ENCODE data around the gene DAPK1. TPM values are rescaled to one million over a fixed set of nuclear protein-coding genes. Genes with fewer than 3 reads are reported as not detected.

Gene DAPK1
- polyA plus RNA-seq, 1 of the 3 experiments (the other 2 are of a cell fraction), result 0.61 TPM

- ChIA-PET CTCF (interaction anchor here (0.7 to 1.5 kb wide), 3 partner anchors 10 to 81 kb away, joined by 3 to 4 read pairs (median 4); no protein-coding TSS in a partner anchor), POLR2A (no interaction called here)
- Histone ChIP-seq H4K20me1 (ENCODE audit: insufficient read depth) (no peaks in the 10 kb centered on the region), H3F3A (replicated peaks; ENCODE audit: insufficient read depth) (no peaks in the 10 kb centered on the region), H3K79me2 (ENCODE audit: insufficient read depth) (no peaks in the 10 kb centered on the region), H3K36me3 (replicated peaks in 1 of 2; ENCODE audit: control insufficient read depth in 1 of 2, insufficient read depth in 2 of 2, low read length in 1 of 2) (no peaks in the 10 kb centered on the region), H3K9me2 (no peaks in the 10 kb centered on the region), H3K27me3 (ENCODE audit: insufficient read depth) (no peaks in the 10 kb centered on the region), H3K4me3 (ENCODE audit: low read depth in 2 of 2, low read length in 1 of 2) (no peak overlapping the region), H3K9ac (no peak overlapping the region), H3K4me2 (no peak overlapping the region), H3K9me3 (no peaks in the 10 kb centered on the region), H2AFZ (ENCODE audit: low read depth) (no peak overlapping the region), H3K4me1 (ENCODE audit: control insufficient read depth in 1 of 2, insufficient read depth in 2 of 2, low read depth in 1 of 2, low read length in 1 of 2) (peaks cover 0 to 6% of the 10 kb centered on the region in 2 experiments; a peak in 3 of 4 replicates), H3K27ac (ENCODE audit: low read depth in 2 of 2, low read length in 1 of 2) (no peak overlapping the region)
- TF ChIP-seq TAF1 (IDR thresholded peaks at IDR 0.05; ENCODE audit: borderline replicate concordance, low read depth, low read length) (no peak), USF2 (IDR thresholded peaks at IDR 0.05; ENCODE audit: borderline replicate concordance, low read depth, low read length) (no peak), NRF1 (IDR thresholded peaks at IDR 0.05; ENCODE audit: low read depth, low read length) (no peak), TCF12 (IDR thresholded peaks at IDR 0.05) (no peak), GATA2 (CRISPR knock-in tag; IDR thresholded peaks at IDR 0.05) (no peak), FOSL2 (IDR thresholded peaks at IDR 0.05; ENCODE audit: borderline replicate concordance, low read depth) (no peak), ELF1 (IDR thresholded peaks at IDR 0.05) (no peak), NFIC (IDR thresholded peaks at IDR 0.05; ENCODE audit: borderline replicate concordance) (no peak), EZH2phosphoT487 (IDR thresholded peaks at IDR 0.05; ENCODE audit: borderline replicate concordance, low read depth) (no peak), EP300 (IDR thresholded peaks at IDR 0.05; ENCODE audit: borderline replicate concordance in 1 of 2, low read depth in 1 of 2, low read length in 1 of 2) (no peak), IRF3 (IDR thresholded peaks at IDR 0.05; ENCODE audit: low read depth, low read length) (no peak), JUND (IDR thresholded peaks at IDR 0.05) (no peak), MEF2A (IDR thresholded peaks at IDR 0.05; ENCODE audit: borderline replicate concordance, low read depth) (no peak), SMC3 (IDR thresholded peaks at IDR 0.05; ENCODE audit: low read depth, low read length) (no peak), TEAD4 (IDR thresholded peaks at IDR 0.05; ENCODE audit: borderline replicate concordance, insufficient read depth) (no peak), POLR2AphosphoS5 (IDR thresholded peaks at IDR 0.05; ENCODE audit: low read depth, low read length) (no peak), MAX (IDR thresholded peaks at IDR 0.05; ENCODE audit: low read depth) (no peak)
- WGBS (ENCODE audit: low lambda C conversion rate), result 83% methylated on average over 10 of the region's 10 CpGs
- DNase-seq, result no peak
These were observed 84.4 kb downstream of the DAPK1 start for GRCh38 chr9:87581949-87582637.

Measured in SK-N-SH (cell line).